Stimulated activated CD4-positive, alpha-beta T cell treated with anti-CD3 and anti-CD28 coated beads, Interleukin-1b, Interleukin-23, amount 100 ng/mL, for 4 hours (primary cell): ENCODE data around the gene HMCES.

Experiments
- DNase-seq, 2 donors: peaks; one replicate each; pipeline ENCODE4 v3.0.0-alpha.2; 2020; ENCODE audit warnings: low read depth in 2 of 2

Gene HMCES

DNA sequence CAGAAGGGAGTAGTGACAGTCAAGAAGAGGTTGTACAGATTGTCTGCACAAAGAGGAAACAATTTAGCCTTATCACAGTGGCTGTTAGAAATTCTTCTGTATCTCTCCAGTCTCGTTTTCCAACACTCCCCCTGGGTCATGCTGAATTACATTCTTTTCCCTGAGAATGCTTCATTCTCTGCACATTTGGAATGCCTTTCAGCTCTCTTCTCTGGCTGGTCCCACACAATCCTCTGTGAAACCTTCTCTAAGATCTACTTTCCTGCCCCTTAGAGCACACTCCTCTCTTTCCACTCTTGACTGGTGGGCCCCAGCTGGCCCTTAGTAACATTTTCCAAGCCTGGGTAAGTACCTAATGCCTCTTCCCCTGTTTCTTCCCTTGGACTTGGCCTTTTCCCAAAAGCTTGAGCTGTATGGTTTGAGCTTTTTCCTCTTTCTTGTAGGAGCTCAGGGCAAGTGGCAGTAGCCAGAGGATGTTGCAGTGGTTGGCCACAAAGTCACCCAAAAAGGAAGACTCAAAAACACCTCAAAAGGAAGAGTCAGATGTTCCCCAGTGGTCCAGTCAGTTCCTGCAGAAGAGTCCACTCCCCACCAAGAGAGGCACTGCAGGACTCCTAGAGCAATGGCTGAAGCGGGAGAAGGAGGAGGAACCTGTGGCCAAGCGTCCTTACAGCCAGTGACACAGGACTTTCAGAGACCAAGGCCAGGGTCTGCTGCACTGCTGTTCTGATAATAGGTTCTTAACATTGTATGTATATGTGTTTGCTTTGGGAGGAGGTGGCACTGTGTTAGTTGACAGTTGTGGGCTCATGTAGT lies 25.7 kb downstream of the HMCES start:
- no peak for DNase-seq

DNA sequence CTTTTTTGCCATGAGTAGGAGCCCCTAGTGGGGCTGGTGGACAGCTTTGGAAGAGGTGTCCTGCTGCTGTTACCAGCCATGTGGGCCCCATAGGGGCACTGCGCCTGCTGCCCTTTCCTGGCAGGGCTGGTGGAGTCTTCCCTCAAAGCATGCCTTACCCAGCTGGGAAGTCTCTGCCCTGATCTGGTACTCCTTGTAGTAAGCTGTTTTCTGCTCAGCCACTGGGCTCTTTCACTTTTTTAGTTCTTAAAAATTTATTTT lies 26.2 kb downstream of the HMCES start:
- DNase-seq: no peak

DNA sequence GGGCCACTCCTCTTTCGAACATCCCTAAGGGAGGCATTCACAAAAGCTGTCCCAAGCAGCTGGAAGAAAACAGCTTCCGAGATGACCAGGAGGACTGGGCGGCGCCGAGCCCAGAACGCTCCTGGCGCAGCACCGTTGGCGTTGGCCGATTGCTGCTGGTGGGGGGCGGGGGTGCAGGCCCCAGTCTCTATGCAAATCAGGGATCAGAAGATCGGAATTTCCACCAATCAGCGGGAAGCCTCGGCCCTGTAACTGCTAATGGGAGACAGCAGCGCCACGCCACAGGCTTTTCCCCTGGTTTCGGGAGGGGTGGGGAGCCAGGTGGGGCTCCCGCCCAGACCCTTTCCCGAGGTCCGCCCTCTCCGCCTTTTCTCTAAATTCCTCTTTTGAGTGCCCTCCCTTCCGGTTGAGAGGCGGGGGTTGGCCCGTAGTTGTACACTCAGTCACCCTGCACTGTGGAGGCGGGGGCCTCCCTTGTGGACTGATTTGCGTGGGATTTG lies 27.0 kb downstream of the HMCES start:
- peak in 1 of 2 donors; percentile 30 for DNase-seq

DNA sequence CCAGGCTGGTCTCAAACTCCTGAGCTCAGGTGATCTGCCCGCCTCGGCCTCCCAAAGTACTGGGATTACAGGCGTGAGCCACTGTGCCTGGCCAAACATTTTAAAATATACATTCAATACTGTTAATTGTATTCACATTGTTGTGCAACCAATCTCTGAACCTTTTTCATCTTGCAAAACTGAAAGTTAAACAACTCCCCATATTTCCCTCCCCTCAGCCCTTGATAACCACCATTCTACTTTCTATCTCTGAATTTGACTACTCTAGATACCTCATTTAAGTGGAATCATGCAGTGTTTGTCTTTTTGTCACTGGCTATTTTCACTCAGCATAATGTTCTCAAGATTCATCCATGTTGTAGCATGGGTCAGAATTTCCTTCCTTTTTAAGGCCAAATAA lies 30.0 kb downstream of the HMCES start:
- DNase-seq: no peak

DNA sequence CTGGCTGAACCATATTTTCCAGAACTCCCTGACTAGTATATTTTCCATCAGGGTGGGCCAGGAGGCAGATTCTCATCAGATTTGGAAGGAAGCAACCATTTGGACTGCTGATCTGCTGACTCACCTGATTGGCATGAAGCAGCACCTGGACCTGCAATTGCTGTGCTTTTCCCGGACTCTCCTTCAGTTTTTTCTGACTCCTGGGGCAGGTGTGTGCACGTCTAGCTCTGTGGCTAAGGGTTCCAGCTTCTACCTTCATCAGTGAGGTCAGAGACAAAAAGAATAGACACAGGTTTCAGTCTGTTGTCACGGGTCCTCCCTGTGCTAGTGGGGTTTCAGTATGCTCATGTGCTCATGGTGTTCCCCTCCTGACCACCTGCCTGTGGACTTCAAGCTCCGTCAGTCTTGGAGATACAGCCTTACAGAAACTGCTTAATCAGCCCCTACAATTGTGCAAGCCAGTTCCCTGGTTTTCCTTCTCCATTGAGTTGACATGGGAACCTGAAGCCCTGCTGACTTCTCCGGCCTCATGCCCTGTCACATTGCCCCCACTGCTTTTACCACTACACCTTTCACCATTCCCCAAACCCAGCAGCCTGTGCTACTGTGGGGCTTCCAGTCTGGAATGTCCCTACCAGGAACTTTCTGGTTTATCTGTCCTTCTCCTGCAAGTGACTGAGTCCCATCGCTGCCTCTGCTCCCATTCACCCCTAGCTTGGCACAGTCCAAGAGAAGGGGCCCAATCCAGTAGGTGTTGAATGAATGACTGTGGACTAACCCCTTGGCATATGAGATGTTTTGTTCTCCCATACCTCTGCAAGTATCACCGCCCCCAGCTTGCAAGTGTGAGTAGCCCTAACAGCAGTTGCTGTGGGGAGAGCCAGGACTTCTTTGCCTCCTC lies 31.7 kb downstream of the HMCES start:
- no peak for DNase-seq

DNA sequence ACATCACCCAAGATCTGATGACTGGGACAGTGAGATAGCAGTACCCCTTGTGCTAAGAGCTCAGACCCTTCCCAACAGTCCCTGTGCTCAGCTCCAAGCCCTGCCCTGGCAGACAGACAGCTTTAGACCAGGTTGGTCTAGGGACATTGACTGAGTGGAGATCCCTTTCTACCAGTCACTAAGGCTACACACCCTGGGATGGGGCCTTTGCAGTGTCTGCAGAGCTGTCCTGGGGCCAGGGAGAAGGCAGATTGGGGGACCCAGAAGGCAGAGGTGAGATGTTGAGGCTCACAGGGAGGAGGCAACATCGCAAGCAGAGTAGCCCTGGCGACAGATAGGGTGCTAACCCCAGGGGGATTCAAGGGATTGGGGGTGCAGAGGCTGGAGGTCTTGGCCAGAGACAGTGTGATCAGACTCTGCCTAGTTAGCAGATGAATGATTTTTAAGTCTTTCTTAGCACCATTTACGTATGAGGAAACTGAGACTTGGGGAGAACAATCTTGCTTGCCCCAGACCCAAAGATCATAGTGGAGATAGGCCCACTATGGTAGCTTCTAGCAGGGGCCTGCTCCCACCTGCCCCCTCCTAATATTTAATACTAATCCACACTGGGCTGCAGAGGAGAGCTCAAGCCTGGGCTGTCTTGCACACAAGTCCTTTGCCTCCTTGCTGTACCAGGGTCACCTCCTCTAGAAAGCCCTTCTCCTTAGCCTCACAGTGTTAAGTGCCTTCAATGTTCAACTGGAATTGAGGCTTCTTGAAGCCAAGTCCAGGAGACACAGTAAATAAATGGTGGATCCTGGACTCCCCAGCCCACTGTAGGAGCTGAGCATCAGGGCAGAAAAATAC lies 32.6 kb downstream of the HMCES start:
- DNase-seq: no peak

DNA sequence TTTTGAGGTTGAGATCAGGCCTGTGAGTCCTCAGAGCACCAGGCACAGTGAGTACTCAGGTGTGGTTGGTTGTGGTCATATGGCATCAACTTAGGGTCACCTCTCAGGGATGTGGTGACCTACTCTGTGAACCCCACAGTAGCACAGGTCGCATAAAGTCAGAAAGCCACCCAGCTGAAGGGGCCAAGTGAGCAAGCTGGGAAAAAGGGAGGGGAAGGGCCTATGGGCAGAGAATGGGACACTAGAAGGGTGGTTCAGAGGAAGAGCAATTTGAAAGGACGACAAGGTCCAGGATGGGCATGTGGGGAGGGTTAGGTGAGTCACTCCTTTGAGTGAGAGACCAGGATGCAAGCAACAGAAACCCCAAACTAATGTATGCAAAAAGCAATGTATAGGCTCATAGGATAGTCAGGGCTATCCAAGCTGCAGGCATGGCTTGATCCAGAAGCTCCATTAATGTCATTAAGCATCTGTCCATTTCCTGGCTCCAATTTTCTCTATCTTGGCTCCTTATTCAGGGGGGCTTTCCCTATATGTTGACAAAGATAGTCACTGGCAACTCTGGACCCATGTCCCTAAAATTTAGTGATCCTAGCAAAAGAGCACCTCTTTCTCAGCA lies 33.5 kb downstream of the HMCES start:
- no peak for DNase-seq

DNA sequence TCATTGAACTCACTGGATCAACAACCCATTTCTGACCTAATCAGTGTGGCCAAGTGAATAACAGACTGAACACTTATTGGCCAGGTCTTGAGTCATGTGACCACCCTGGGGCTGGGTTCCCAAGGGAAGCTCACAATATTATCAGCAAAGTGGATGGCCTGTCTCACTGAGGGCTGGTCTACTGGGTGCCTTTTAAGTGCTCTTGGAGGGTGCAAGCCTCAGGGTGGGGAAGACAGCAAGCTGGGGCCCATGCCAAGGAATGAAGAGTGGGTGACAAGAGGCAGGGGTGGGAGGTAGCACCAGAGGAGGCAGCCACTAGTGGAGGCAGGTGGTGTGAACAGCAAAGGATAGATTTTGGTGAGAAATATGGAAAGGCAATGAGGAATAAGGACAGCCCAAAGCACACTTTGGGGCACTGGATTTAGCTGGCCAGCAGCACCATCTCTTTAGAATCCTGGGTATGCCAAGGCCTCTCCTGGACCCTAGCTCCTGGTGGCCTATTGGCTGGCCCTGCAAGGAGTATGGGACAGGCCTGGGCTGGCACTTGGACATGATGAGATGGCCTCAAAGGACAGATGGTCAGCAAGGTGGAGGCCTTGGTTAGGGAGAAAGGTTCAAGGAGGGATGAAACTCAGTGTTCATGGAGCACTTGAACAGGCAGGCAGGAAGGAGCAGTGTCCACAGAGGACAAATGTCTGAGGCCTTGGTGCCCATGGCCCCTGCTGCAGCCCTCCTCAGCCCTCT lies 34.2 kb downstream of the HMCES start:
- no peak for DNase-seq

DNA sequence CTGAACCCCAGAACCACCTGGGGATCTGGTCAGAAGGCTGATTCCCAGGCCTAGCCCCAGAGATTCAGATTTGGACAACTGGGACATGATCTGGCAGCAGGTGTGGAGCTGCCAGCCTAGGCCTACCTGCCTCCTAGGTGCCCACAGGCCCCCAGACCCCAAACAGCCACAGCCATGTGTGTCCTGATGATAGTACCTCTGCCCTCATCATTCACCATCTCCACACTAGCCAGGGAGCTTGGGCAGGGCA lies 34.7 kb downstream of the HMCES start:
- DNase-seq: no peak

DNA sequence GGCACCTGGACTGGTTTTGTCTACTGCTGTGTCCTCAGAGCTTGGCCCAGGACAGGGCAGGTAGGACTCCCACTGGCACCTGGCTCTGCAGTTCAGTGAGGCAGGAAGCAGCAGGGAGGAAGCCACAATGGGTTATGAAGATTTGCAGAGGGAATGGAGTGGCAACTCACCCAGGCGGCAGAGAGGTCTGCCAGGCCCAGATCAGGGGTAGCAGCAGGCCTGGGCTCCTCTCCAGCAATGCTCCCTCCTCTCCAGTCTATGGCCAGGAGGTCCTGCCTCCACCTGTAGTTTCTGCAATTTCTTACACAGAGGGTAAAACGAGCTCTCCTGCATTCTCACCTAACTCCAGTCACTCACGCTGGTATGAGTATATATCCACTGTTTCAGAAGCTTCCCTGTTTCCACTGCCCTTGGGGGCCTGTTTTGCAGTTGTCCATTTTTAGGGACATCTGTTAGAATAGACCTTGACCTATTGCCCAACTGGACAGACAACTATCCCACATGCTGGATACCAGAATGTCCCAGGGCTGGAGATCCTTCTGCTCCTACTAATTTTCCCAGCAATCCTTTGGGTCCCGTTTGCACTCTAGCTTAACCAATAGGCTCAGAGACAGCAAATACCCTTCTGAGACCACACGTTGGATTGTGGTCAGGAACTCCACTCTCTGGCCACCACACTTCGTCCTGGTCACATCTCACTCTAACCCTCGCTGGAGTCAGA lies 35.2 kb downstream of the HMCES start:
- no peak for DNase-seq

DNA sequence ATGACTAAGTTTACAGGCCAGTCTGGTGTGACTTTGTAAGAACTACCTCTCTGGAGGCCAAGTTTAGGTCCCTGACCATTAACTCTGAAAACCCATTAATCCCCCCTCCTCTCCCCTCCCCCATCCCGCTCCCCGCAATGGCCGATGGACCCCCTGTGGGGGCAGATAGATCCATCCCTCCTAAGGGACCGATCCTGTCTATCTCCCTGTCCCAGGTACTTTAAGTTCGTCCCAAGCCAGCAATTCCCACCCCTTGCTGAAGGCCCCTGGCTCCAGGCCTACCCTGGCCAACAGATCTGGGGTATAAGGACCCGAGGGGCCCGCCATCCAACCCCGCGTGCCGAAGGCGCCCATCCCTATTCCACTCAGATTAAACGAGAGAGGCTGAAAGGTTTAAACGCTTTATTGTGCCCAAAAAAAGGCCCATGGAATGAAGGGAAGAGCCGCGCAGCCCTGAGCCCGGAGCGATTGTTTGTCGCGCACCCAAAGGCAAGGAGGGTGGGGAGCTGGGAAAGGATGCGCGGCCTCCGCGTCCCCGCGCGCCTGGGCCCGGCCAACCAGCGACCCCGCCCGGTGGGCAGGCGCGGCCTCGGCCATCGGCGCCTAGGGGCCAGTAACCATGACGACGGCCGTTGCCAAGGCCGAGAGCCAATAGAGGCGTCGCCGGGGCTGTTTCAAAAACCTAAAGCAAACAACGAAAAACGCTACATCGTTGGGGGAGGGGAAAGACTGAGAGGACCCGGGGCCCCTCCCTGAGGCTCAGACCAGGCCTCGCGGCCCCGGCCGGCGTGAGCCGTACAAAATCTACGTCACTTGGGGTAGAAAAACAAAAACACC lies 35.9 kb downstream of the HMCES start:
- peak in 1 of 2 donors; percentile 31 for DNase-seq

DNA sequence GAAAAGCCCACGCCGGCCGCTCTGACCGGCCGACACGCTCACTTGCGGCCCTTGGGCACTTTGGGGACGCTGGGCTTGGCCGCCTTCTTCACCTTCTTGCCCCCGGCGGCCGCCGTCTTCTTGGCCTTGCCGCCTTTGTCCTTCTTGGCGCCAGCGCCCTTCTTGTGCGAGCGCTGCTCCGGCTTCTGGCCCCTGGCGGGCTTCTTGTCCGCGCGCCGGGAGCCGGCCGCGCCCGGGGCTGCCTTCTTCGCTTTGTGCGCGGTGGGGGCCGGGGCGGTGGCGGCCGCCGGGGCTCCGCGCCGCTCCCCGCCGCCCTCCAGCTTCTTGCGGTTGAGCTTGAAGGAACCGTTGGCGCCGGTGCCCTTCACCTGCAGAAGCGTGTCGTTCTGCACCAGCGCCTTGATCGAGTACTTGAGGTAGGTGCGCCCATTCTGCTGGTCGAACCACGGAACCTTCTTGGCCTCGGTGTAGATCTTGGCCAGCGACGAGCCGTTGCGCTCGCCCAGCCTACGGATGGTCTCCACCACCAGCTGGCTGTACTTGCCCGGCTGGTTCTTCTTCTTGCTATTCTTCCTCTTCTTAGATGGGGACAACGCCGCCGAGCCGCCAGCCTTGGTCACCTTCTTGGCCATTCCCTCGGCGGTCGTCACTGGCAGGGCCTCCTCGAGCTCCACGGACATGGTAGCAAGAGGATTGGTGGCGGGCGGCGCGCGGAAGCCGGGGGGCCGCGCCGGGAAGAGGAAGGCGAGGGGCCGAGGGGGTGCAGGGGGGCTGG lies 36.7 kb downstream of the HMCES start:
- peak in 1 of 2 donors; percentile 28 for DNase-seq

DNA sequence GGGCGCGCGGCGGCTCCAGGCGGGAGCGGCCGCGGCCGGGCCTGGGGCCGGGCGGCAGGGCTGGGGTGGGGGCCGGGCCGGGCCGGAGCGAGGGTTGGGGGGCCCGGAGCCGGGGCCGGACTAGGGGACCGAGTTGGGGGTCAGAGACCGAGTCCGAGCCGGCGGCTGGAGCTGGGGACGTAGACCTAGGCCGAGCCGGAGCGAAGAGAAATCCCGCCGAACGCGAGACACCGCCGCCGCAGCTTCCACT lies 37.3 kb downstream of the HMCES start:
- DNase-seq: no peak

DNA sequence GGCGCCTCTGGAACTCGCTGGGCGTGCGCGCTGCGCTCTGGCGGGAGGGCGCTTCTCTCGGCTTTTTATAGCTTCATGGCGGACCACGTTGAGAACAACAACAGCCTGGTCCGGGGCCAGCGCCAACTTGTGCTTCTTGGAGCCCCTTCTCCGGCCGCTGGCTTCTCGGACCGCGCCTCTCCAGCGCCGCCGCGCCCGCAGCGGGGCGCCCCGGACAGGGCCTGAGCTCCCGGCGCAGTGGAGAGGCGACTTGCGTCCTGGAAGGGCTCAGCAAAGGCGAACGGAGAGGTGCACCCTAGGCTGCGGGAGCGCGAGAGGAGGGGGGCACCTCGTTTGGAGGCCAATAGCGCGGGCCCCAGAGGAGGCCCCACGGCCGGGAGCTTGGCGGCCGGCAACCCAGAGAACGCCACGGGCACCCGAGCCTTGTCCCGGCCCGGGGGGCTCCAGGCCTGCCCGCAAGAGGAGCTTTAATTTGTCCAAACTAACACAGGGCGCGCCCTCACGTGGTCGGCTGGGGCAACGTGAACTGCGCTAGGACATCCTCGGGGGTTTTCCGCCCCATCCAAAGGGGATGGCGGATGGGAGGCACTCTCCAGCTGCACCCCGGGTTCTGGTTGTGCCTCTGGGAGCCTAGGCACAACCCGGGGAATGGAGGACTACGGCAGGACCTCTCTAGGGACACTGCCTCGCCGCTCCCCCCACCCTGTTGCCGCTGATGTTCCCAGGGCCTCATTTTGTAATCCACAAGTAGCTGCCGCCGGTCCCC lies 37.8 kb downstream of the HMCES start:
- peak; percentile 86 to 96 for DNase-seq

DNA sequence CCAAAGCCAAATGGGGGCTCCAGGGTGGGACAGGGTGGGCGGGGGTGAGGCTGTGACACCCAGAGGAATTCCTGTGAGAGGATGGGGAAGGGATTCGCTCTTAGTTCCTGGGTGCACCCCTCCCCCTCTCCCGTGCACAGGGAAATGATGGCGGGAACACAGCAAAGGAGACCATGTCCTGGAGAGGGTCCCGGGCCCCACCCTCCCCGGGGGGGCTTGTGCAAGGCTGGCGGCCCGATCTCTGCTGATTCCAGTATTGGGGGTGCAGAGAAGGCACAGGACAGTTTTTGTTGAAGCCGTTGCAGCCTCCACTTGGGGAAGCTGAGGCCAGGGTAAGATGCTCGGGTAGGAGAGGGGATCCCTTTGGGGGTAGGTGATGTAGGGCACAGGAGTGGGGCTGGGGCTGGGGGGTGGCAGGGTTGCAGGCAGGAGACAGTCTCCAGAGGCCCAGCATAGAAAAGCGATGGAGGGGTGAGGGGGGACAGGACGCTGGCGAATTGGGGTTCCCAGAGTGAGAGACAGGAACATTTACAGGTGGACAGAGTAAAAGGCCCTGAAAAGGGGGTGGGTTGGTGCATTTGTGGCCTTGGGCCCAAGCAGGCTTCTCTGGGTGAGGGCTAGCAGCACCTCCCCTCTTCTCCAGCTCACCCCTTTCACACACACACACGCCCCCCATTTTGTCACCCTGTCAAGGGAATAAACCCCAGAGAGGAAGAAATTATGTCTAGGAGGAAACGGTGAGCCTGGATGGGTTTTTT lies 38.5 kb downstream of the HMCES start:
- DNase-seq: no peak

DNA sequence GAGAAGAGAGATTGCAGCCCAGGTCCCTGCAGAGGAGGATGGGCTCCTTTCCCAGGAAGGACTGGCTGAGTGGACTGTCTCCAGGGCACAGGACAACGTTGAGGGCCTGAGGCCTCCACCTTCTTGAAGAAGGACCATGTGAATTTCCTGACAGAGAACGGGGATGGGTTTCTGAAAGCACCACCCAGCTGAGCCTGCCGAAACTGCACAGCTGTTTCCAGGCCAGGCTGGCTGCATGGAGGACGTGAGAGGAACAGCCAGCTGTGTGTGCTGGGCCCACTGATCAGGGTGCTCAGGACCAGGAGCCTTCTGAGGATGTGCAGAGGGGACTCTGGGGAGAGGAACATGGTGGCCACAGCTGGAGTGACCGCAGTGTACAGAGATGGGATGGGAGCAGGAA lies 39.2 kb downstream of the HMCES start:
- no peak for DNase-seq

DNA sequence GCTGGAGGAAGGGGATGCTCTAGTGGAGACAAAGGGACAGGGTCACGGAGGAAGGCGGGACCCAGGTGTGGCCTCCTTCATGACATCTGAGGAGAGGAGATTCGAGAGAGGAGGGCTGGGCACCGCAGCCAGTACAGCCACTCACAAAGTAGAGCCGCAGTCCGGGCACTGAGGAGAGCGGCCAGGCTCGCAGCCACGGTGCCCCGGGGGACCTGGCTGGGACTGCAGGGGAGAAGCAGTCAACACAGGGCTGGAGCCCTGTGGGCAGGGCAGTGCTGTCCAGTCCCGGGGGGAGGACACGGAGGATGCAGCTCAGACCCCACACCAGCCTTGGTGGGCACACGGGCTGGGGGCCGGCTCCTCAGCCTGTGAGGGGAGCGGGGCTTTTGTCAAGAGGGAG lies 40.3 kb downstream of the HMCES start:
- DNase-seq: no peak

DNA sequence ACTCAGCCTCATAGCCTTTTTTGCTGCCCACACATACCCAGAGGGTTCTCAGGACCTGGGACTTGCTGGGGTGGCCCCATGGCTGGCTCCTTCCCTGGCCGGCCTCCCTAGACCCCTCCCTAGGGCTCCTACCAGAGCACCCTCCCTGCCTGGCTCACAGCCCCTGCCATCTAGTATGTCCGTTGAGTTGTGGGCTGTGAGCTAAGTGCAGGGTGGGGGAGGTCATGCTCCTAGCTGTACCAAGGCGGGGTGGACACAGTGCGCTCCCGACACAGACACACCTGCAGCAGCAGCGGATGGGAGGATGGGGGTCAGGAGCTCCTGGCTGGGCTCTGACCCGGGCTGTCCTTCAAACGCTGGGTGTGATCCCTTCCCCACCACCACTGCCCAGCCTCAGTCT lies 41.6 kb downstream of the HMCES start:
- DNase-seq: no peak
